GM19023 (cell line): Measurements from ENCODE around the gene ACTL6B.

Source experiments
- ATAC-seq: cut with Tn5 transposase; IDR thresholded peaks from one replicate; pipeline ENCODE4 v1.9.1; 2021; ENCODE audit warnings: mild to moderate bottlenecking, moderate library complexity; ENCODE audit not compliant: unreplicated experiment

ACTL6B gene

DNA sequence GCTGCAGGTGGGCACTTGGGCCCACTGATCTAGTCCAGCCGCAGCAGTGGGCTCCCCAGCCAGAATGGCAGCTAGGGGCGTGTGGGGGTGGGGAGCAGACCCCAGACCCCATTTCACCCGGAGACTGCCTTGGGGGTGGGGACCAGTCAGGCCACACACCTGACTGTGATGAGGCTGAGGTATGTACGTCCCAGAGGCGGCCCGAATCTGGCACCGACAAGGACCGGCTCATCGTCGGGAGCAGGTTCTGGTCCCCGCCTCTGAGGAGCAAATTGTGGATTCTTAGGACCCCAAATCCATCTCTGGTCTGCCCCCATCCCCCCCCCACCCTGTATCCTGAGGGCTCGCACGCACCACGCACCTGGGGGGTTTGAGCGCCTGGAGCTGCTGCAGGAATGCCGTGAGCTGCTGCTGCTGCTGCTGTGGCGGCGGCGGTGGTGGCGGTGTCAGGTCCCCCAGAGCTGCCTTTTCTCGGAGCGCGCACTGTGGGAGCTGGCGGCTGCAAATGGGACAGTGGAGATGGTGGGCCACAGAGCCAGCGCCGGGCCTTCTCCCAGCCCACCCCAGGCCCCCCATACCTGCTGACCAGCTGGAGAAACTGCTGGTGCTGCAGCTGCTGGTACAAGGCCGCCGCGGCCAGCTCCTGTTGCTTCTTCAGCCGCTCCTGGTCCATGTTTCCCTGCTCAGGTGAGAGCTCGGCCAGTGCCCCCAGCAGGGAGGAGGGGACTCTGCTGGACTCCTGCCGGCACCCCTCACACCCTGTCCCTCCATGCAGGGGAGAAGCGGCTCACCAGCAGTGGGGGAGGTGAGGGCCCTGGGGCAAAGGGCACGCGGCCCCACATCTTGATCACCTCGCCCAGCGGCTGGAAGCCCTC is 27.6 kb upstream of the ACTL6B start:
- no peak for ATAC-seq

DNA sequence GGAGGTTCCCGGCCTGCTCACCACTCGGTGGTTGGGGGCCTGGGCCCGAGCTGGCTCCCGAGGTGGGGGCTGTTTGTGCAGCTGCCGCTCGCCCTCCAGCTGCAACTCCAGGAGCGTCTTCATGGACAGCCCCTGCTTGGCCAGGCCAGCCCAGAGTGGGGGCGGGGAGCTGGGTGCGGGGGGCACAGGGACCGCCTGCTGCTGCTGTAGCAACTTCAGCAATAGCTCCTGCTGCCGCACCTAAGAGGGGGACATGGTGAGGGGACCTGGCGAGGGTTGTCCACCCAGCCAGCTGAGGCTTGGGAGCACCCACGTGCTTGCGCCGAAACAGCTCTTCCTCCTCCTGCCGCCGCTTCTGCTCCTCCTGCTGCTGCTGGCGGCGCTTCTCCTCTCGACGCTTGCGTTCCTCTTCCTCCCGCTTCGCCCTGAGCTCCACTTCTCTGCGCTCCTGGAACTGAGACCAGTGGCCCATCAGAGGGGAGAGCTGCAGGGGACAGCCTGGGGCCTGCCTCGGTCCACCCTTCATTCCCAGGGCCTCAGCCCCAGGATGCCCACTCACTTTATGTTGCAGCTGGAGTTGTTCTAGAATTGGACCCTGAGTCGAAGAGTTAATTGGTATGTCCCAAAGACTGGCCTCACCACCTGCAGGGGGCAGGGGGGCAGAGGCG is 26.9 kb upstream of the ACTL6B start:
- no peak for ATAC-seq

DNA sequence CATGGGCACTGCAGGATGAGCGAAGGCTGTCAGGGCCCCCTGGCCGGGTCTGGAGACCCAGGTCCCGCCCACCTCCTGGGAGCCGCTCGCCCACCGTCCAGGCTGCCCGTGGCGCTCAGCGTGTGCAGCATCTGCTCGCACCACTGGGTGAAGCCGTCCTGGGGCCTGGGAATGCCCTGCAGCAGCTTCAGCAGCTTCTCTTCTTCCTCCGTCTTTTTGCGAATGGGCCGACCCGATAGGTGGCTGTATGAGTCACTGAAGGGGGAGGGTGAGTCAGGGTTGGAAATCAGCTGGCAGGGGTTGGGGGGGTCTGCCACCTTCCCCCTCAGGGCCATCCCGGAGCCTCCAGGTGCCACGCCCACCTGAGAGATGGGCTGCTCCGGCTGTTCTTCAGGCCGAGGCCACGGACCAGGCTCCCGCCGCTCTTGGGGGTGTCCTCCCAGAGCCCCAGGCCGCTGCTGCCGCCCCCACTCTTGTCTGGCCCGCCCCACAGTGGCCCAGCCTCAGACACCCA is 26.0 kb upstream of the ACTL6B start:
- no peak for ATAC-seq

DNA sequence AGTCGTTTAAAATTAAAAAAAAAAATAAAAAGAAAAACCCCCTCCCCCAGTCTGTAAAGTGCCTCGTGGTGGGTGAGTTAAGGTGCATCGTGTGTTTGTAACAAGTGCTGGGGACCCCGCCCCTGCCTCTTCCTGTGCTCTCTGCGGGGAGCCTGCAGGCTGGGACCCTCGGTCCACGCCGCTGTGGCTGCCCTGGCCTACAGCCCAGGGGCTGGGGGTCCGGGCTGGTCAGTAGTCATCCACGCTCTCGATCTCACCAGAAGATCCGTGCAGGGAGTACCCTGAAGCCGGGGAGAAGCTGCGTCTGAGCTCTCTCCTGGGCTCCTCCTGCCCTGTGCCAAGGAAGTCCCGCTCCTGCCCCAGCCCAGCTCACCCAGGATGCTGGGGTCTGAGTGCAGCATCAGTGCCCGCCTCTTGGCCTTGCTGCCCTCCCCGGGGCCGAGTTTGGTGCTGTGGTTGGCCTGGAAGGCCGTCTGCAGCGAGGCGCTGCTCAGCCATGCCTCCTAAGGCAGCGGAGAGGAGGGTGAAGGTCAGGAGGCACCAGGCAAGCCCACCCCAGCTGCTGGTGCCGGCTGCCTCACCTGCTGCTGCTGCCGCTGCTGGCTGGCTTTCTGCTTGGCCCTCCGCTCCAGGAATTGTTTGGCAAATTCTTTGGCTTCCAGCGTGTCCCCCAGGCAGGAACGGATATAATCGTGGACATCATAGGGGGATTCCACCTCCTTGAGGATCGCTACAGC is 25.4 kb upstream of the ACTL6B start:
- no peak for ATAC-seq

DNA sequence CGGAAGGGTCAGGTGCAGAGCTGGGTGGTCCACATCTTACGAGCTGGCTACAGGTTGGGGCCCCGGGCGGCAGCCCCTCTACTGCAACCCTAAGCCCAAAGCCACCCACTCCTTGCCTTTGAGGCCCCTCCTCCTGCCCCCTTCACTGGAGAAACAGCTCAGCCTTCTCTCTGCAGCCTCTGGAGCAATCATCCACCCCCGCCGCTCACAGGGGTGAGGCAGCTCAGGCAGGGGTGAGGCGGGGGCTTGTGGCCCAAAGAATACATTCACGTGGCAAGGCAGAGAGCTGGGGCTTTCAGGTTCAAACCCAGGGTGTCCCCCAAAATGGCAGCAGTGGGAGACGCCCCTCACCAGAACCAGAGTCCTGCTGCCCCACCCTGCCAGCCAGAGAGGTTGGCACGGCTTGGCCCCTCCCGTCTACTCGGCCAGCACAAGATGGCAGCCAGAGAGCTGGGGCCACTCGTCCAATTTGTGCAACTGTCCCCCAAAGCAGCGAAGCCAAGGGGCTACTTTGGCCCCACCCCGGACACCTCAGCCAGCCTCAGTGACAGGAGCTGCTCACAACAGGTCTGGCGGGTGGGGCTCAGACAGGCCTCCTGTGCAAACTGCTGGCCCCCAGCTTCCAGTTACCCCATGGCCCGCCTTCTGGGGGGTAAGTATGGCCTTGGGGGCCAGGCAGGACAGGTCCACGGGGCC is 24.5 kb upstream of the ACTL6B start:
- no peak for ATAC-seq

DNA sequence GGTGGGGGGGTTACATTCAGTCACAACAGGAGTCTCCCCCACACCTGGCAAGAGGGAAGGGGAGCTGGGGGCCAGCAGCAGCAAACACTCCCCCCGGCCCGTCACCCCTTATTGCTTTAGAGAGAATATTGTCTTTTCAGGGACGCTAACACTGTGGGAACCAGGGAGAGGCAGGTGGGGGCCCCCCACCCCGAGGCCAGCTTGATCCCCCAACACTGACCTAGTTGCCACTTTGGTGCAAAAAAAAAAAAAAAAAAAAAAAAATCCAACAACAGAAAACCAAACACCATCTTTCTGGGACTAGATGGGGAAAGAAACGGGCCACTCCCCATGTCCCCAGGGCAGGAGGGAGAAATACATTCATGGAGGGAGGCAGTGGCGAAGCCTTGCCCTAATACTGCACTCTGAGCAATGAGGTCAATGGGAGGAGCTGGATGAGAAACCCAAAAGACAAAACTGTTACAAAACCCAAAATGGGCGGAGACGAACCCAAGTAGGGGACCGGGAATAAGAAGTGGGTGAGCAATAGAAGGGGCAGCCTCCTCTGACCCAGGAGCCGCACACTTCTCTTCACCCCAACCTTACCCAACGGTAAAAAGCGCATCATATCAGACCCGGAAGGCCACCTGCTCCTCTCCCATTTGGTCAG is 23.8 kb upstream of the ACTL6B start:
- no peak for ATAC-seq

DNA sequence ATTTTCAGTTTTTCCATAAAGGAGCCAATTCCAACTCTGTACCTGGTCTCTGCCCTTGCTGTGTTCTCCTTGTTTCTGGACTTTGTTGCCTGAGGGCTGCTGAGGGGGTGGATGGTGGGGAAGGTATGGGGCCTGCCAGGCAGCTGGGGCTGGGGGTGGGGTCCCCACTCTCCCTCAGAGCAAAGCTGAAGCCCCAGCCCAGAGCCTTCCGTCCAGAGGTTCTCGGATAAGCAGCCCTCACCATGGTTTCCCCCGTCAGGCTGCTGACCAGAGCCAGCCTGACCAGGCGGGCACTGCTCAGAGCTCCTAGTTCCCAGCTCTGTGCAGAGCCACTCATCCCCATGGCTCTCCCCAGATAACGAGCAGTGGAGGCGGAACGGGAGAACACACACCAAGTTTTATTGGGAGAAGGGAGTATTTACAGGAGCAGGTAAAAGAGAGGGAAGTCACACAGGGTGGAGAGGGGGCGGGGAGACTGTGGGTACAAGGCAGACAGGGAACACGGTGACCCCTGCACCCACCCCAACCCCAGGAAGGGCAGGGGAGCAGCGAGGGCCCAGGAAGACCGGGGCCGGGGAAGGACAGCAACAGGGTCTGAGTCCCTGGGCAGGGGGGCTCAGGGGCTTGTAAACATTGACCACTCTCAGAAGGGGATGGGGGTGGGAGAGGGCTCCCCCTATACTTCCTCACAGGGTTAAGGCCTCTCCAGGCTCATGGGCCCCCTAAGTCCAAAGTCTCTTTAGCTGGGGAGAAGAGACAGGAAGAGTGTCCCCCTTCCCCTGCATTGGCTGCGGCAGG is 23.1 kb upstream of the ACTL6B start:
- ATAC-seq, result no peak

DNA sequence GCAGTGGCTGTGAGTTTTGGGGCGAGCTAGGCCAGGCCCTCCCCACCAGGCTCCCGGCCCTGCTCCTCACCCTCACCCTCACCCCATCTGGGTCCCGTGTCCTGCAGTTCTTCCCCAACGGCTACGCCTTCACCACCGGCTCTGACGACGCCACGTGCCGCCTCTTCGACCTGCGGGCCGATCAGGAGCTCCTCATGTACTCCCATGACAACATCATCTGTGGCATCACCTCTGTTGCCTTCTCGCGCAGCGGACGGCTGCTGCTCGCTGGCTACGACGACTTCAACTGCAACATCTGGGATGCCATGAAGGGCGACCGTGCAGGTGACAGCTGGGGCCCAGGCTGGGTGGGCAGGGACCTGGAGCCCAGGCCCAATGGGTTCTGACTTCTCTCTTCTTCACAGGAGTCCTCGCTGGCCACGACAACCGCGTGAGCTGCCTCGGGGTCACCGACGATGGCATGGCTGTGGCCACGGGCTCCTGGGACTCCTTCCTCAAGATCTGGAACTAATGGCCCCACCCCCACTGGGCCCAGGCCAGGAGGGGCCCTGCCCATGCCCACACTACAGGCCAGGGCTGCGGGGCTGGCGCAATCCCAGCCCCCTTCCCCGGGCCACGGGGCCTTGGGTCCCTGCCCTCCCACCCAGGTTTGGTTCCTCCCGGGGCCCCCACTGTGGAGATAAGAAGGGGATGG is 22.2 kb upstream of the ACTL6B start:
- ATAC-seq, result no peak

DNA sequence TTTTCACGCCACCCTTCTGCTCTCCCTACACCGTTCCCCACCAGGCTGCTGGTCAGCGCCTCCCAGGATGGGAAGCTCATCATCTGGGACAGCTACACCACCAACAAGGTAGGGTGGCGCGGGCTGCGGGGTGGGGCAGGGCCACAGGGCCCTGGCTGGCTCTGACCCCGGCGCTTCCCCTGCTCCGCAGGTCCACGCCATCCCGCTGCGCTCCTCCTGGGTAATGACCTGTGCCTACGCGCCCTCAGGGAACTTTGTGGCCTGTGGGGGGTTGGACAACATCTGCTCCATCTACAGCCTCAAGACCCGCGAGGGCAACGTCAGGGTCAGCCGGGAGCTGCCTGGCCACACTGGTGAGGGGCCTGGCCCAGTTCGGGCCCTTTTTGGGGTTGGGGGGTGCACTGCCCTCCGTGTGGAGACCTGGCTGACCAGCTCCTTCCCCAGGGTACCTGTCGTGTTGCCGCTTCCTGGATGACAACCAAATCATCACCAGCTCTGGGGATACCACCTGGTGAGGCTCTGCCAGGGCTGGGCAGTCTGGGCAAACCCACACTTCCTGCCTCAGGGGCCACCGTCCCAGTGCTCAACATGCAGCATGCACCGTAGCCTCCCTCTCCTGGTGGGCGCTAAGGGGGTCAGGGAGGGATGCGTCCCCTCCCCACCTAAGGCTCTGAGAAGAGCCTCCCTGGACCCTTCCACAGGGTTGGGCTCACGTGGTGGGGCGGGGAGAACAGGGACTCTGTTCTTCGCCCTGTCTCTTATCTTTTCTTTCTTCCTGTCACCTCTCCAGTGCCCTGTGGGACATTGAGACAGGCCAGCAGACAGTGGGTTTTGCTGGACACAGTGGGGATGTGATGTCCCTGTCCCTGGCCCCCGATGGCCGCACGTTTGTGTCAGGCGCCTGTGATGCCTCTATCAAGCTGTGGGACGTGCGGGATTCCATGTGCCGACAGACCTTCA is 21.3 kb upstream of the ACTL6B start:
- no peak for ATAC-seq

DNA sequence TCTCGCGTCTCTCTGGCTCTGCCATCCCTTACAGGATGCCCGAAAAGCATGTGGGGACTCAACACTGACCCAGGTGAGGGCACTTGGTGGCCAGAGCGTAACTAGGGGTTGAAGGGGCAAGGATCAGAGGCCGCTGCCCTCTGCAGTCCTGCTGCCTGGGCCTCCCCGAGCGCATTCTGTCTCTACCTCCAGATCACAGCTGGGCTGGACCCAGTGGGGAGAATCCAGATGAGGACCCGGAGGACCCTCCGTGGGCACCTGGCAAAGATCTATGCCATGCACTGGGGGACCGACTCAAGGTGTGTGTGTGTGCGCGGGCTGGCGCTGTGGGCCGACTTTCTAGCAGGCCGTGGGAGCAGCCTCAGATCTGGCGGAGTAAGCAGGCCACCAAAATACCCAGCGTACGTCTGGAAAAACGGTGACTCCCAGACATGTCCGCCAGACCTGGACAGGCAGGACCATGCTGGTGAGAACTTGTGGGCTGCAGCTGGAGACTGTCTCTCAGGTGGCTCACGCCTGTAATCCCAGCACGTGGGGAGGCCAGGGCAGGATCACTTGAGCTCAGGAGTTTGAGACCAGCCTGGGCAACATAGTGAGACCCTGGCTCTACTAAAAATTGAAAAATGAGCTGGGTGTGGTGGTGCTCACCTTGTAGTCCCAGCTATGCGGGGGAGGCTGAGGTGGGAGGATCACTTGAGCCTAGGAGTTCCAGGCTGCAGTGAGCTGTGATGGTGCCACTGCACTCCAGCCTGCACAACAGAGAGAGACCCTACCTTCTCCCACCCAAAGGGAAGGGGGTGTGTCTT is 20.5 kb upstream of the ACTL6B start:
- no peak for ATAC-seq

DNA sequence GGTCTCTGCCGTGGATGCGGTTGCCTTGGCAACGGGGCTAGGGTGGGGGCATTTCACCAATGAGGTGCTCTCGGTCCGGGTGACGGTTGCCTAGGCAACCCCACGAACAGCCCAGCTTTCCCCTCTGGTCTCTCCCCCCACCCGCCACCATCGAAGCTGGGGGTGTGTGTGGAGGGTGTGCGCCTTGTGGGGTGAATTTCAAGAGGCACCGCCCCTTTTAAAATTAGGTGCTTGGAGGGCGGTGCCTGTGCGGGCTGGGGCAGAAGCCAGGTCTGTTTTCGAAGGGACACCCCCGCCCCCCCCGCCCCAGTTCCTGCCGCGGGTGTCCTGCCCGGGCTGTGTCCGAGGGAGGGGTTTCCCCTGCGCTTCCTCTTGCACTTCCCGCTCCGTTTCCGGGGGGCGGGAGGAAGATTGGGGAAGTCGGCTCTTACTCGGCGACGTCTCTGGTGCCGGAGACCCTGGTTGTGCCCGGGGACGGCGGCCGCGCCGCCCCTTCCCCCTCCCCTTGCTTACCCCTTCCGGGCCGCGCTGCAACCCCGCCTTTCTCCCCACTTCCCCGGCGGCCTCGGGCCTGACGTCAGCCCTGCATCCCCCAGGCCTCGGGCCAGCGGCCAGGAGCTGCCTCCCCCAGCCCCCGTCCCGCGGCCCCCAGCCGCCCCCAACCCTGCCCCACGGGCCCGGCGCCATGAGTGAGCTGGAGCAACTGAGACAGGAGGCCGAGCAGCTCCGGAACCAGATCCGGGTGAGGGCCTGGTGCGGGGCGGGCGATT is 19.5 kb upstream of the ACTL6B start:
- peak; percentile 33 for ATAC-seq

DNA sequence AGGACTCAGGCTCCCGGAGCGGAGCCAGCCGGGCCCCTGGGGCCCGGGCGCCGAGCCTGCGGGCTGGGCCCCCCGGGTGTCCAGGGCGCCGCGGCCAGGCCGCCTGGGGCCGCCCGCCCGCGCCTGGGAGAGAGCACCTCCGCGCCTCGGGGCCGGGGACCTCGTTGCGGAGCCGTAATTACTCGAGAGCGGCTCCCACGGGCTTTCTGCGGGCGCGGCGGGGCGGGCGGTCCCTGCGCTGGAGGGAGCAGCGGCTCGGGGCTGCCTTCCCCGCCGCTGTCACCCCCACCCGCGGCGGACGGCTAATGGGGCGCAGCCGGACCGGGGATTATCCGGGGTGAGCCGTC is 18.8 kb upstream of the ACTL6B start:
- ATAC-seq, result no peak

DNA sequence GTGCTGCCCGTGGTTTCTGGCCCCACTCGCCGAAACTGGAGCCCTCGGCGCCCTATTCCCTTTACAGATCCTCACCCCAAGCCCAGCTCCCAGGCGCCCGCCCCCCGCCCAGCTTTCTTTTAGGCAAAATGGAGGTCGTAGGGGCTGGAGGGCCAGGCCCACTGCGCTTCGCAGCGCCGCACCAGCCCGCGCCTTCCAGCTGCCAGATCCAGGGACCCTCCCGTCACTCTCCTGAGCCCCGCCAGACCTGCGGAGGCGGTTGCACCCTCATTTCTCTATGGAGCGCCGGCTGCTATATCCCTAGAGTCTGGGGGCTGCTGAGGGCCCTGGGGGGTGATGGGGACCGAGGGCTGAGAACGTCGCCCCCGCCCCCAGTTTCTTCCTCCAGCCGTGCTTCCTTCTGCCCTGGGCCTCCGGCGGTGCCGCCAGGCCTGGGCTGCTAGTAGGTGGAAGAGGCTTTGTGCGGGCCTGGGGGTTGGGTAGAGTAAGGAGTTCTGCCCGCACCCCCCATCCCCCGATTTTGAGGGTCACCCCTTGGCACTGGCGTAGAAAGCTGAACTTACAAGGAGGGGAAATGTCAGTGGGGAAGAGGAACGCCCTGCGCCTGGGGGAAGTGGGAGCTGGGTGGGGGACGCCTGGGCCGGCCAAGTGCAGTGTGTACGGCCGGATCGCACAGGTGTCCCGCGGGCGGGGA is 18.3 kb upstream of the ACTL6B start:
- ATAC-seq, result no peak

DNA sequence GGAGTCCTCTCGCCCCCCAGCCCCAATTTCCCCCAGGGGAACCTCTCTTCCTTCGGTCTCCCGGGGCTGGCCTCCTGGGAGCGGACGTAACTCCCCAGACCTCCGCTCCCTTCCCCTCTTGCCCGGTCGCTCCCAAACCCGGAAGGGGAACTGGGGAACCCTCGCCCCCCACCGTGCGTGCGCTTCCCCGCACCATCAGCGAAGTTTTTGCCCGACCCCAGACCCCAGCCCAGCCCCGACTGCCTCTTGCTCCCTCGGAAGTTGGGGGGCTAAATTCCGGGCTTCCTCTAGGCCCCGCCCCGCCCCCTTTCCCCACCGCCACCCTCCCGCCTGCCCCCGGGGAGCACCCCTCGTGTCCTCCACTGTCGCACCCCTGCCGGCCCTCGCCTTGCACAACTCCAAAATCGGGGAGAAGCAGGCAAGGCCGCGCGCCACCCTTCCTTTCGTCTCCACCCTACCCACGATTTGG is 17.7 kb upstream of the ACTL6B start:
- ATAC-seq, result no peak

DNA sequence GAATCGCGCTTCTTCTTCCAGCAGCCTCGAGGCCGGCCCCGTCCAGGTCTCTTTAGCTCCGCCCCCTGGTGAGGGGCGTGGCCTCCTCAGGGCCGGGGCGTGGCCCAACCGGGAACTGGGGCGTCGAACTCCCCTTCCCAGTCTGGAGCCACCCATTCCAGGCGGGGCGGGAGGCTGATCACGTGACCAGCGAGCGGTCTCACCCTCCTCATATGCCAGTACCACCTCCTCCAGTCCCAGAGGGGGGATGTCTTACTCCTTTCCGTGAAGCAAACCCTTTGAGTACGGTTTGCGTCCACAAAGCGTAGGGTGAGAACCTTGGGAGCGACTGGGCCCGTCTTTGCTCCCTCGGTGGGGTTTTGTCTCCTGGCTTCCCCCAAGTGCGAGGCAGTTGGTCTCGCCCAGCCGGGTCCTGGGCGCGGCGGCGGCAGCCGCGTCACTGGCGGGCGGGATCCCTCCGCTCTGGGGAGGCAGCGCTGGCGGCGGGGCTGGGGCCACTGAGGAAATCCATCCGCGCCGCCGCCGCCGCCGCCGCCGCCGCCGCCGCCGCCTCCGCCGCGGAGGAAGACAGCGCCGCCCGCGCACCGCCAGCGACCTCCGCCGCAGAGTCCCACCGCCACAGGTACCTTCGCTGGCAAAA is 17.2 kb upstream of the ACTL6B start, which contains the start of gene GNB2:
GNB2 (plus strand) TSS at position 439 of the 640 bp plus-strand sequence. CDS start 2,526 bp downstream, outside the sequence.
- ATAC-seq, result peak; percentile 64
